Stromal cell of bone marrow (primary cell): ENCODE measurements around the gene MATN4.
A peak's percentile ranks its signal among the peaks of the same experiment; 100 is the strongest.
"Not testable (repeated sequence)": the region's sequence is repeated elsewhere in the genome, so short reads cannot be mapped to it uniquely, and the experiment has no call there.

Experiments used
- DNase-seq: peaks from one replicate; pipeline ENCODE4 v3.0.0-alpha.2; 2012; ENCODE audit warnings: low read depth

Gene MATN4

DNA sequence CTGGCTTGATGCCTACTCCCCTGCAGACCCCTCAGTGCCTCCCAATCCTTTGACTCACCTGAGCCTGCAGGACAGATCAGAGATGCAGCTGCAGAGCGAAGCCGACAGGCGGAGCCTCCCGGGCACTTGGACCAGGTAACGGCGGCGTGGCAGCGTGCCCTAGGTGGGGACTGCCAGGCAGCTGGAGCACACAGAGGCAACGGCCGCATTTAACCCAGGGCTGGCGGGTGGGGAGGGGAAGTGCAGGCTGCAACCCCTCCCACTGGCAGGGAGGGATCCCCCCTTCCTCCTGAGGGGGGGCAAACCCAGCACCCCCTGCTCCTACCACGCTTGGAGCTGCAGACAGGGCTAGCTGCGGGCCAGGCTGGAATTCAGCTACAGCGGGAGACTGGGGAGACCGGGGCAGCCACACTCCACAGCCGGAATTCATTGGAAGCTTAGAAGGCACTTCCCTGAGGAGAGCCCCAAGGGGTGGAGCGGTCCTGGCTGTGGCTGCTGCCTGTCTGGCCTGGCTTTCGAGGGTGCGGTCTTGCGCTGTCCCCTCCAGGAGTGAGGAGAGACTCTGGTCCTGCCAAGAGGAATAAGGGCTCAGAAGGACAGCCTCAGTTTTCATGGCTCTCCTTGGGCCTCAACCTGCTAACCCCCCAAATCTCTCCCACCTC is at the start of gene MATN4:
MATN4 (minus strand) TSS at position 183 of the 662 bp plus-strand sequence. CDS start 2,717 bp downstream, outside the sequence.
- DNase-seq, result no peak

GRCh38 chr20:45355209-45356084 is 47.3 kb upstream of the MATN4 start:
- DNase-seq, result peak; percentile 59

- no peak for DNase-seq
Observed at GRCh38 chr20:45354423-45355208, 46.5 kb upstream of the MATN4 start.

- DNase-seq, result no peak
Observed at GRCh38 chr20:45353746-45354145, 45.6 kb upstream of the MATN4 start.

- DNase-seq, result no peak
Observed at GRCh38 chr20:45352729-45353128, 44.6 kb upstream of the MATN4 start.

DNA sequence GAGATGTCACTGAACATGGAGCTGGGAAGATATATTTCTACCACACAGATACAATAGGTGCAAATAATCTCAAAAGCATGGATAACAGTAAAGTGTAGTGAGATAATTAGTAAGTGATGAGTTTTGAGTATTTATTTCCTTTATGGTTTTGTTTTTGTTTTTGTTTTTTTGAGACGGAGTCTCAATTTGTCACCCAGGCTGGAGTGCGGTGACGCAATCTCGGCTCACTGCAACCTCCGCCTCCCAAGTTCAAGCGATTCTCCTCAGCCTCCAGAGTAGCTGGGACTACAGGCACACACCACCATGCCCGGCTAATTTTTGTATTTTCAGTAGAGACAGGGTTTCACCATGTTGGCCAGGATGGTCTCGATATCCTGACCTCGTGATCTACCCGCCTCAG is 42.7 kb upstream of the MATN4 start:
- not testable (repeated sequence) for DNase-seq

DNA sequence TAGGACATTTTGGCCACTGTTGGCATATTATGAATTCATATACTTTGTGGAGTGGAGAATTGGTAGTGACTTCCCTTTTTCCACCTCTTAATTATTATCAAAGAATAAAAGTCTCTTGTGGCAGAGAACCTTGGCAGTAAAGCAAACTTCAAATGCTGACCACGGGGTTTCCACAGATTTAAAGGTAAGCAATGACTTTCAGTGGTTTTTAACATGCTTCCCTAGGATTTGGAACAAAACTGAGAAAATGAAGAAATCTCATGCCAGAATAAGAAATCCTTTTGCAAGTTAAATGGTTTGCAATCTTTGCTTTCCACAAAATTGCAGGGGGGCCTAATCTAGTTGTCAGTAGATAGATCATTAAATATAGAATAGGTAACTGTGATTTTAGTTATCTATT is 42.1 kb upstream of the MATN4 start:
- no peak for DNase-seq

- no peak for DNase-seq
Observed at GRCh38 chr20:45347936-45348778, 40.1 kb upstream of the MATN4 start, which contains the start of gene SDC4. Gene SDC4, minus strand, starts transcription at chr20:45348424. Its CDS starts 40 bp downstream, at chr20:45348384.

DNA sequence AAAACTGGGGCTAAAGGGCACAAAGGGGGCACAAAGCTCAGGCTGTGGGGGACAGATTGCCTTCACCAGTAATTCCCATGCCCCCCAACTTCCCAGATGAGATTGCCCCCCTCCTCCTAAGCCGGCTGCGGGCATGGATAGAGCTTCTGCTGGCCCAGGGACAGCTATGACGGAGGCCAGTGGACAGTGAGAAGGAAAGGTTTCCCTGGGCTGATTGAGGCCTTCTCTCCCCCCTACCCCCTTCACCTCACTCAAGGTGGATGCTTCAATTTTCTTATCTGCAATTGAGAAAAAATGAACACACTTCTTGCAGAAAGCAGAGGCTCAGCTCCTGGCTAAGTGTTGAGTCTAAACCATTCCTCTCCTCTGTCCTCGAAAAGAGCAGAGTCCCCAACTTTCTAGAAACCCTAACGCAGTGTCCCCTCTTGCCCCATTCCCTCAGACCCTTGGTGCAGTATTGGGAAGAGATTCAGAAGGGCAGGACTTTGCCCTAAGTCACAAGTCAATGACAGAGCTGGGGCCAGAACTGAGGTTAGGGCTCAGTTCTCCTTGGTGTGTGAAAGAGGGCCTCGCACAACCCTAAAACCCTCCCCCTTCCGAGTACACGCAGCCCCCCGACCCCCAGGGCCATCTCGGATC is 39.3 kb upstream of the MATN4 start:
- no peak for DNase-seq

DNA sequence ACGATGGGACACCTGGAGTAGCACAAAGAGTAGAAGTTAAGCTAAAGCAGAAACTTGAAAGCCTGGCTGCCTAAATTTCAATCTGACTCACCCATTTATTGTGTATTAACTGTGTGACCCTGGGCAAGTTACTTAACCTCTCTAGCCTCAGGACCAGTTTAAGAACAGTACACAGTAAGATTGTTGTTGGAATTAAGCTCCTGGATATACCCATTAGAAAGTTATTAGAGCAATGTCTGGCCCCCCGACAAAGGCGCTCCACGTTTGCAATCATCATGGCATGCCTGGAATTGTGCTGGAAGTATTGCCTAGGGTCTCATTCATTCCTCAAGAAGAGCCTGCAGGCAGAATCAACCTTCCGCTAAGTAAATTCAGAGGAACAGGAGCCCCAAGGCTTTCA is 38.8 kb upstream of the MATN4 start:
- DNase-seq, result no peak

- no peak for DNase-seq
Observed at GRCh38 chr20:45346291-45346718, 38.2 kb upstream of the MATN4 start.

GRCh38 chr20:45345104-45345936 is 37.2 kb upstream of the MATN4 start:
- no peak for DNase-seq

GRCh38 chr20:45344168-45344860 is 36.2 kb upstream of the MATN4 start:
- peak; percentile 87 for DNase-seq

DNA sequence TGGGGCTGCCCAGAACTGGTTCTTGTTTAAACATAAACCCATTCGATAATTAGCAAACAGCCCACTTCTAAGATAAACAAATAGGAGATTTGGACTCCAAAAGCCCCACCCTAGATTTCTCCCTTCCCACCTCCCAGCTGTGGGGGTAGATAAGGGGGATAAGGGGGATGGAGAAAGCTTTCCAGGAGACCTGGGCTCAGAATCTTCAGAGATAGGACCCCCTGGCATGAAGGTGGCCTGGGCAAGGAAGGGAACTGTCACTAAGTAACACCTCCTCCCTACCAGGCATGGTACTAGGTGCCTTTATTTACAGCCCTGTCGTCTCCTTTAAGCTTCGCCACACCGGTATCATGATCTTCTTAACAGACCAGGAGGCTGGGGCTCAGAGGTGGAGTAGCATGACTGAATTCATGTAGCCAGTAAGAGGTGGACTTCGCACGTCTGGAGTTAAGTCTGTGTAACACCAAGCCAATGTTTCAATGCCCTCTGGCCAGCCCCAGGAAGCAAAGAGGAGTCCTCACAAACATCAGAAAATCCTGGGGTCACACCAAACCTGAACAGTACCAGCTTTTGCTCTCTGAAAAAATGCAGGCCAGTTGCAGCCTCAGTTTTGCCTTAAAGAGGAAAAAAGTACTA is 35.6 kb upstream of the MATN4 start:
- DNase-seq, result no peak

DNA sequence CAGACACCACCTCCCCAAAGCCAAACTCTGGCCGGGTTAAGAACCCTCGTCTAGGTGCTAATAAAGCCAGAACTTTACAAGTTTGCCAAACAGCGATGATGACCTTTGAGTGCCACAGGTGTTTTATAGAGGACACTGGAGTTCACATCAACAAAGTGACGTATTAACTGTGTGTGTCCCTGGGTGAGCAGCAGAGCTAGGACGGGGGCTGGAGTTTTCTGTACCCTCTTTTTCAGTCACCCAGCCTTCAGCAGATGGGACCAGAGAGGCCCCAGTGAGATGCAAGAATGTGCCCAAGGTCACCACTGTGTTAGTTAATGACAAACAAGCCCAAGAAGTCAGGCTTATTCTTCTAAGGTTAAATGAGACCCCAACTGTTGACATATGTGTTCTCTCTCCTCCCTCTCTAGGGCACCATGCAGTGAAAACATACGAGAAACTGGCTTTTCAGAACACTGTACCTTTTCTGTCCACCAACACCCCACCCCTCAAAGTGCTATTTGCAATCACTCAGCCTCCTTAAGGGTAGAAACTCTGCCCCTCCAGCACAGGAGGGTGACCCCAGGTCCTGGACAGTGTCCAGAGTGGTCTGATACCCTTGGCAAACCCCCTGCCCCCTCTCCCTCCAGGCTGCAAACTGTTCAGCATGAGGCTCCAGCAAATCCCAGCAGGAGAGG is 34.9 kb upstream of the MATN4 start:
- DNase-seq, result no peak

DNA sequence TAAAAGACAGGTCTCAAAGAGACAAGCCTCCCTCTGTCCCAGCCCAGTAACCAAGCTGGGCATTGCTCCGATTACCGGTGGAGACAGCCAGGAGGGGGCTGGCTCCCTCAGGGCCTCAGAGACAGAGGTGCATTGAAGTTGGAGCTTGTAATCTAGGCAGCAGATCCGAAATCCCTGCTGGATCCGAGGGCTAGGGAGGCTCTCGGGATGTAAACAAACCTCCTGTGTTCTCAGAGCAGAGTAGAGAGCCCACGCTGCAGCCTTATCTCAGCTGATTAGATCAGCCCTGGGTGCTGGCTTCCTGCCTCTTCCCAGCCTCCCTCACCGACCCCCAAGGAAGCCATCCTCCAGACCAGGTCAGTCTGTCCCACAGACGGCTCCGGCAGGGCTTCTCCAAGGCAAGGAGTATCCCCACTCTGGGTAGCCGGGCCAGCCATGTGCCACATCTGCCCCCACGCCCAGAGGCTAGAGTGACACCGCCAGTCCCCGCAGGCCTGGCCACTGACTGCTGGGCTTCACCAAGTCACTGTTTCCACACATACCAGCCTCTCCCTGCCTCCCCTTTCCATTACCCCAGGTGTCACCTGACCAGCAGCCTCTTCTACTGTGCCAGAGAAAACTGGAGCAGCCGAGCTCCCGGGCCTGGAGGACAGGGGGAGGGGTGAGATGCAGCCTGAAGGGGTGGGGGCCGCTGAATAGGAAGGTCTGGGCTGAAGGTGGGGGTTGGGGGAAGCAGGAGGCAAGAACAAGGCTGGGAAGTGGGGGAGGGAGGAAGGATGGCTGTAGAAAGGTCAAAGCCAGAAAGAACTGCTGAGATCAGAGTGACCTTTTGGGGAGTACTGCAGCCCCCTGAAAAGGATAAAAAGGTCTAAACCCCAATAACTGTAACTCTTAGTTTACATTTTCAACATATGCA is 34.1 kb upstream of the MATN4 start:
- DNase-seq, result no peak

DNA sequence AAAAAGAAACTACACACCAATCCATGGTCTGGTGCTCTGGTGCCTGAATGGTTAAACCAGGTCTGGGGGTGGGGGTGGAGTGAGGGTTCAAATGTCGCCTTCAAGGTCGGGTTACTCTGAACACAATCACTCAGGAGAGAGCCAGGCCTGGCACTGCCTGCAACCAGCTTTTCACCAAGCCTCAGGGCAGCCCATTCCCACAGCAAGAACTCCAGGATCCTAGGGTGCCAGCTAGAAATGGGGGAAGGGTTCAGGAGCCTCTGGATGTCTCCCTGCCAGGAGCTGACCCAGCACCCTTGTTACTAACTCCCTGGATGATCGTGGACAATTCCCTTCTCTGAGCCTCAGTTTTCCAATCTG is 33.5 kb upstream of the MATN4 start:
- DNase-seq, result no peak
